Measurements from ENCODE around the gene RPA1.

DNA sequence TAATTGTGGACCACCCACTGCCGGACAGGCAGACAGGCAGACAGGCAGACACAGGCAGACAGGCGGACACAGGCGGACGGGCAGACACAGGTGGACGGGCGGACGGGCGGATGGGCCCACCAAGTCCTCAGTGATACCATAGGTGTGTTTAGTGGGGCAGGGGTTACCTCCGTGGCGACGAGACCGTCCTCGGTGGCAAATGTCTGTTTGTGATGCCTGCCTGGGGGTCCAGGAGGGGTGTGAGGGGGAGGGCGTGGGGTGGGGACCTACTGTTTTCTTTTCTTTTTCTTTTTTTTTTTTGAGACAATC, 118.7 kb downstream of the RPA1 start:
- TF ChIP-seq, protein P1, sequence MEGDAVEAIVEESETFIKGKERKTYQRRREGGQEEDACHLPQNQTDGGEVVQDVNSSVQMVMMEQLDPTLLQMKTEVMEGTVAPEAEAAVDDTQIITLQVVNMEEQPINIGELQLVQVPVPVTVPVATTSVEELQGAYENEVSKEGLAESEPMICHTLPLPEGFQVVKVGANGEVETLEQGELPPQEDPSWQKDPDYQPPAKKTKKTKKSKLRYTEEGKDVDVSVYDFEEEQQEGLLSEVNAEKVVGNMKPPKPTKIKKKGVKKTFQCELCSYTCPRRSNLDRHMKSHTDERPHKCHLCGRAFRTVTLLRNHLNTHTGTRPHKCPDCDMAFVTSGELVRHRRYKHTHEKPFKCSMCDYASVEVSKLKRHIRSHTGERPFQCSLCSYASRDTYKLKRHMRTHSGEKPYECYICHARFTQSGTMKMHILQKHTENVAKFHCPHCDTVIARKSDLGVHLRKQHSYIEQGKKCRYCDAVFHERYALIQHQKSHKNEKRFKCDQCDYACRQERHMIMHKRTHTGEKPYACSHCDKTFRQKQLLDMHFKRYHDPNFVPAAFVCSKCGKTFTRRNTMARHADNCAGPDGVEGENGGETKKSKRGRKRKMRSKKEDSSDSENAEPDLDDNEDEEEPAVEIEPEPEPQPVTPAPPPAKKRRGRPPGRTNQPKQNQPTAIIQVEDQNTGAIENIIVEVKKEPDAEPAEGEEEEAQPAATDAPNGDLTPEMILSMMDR (IDR thresholded peaks at IDR 0.05; ENCODE audit: low read length): no peak
- TF ChIP-seq EZH2phosphoT487 (IDR thresholded peaks at IDR 0.05; ENCODE audit: low read length): no peak
- no peak for TF ChIP-seq EZH2 (optimal IDR thresholded peaks at IDR 0.05; ENCODE audit: low read depth, low read length)

All from MM.1S (cell line).